Gastroesophageal sphincter (tissue), 3 donors: ENCODE results near the gene ZNRF3.

Experiments
- CTCF ChIP-seq, 4 experiments: fragments of 200-600 bp in 2 of 4; fragments of 450-650 bp in 2 of 4; sonication (generic) in 1 of 4; IDR thresholded peaks; one replicate each; pipeline ENCODE4 v1.5.1; 2017 to 2019; ENCODE audit warnings: antibody characterized with exemption in 4 of 4, mild to moderate bottlenecking in 2 of 4, moderate library complexity in 2 of 4
- POLR2A ChIP-seq, 2 donors: fragments of 450-650 bp; IDR thresholded peaks; one replicate each; pipeline ENCODE4 v1.6.1; 2017; ENCODE audit warnings: antibody characterized with exemption in 2 of 2, mild to moderate bottlenecking in 2 of 2, moderate library complexity in 1 of 2
- POLR2AphosphoS5 ChIP-seq: sonication (generic); formaldehyde crosslinking; IDR thresholded peaks from one replicate; pipeline ENCODE4 v1.6.1; 2017; ENCODE audit warnings: antibody characterized with exemption

GRCh38 chr22:28981818-28982499, 98.6 kb downstream of the ZNRF3 start:
- TF ChIP-seq POLR2AphosphoS5 (no peak), POLR2A (IDR thresholded peaks at IDR 0.05) (no peak), CTCF (IDR thresholded peaks at IDR 0.05) (no peak)
